Sigmoid colon (tissue), 3 donors: Measurements from ENCODE around the gene PINK1.

Experiments
- POLR2A ChIP-seq, 2 donors: fragments of 450-650 bp; IDR thresholded peaks; one replicate each; pipeline ENCODE4 v1.6.1; 2016; ENCODE audit warnings: antibody characterized with exemption in 2 of 2, mild to moderate bottlenecking in 2 of 2, moderate library complexity in 2 of 2
- TF ChIP-seq, protein P1 (sequence below), 4 experiments: fragments of 450-650 bp in 3 of 4; fragments of 200-600 bp in 1 of 4; IDR thresholded peaks; one replicate each; pipeline ENCODE4 v1.5.1; 2016 to 2019; ENCODE audit warnings: antibody characterized with exemption in 4 of 4, mild to moderate bottlenecking in 3 of 4, moderate library complexity in 2 of 4

- TF ChIP-seq, protein P1, sequence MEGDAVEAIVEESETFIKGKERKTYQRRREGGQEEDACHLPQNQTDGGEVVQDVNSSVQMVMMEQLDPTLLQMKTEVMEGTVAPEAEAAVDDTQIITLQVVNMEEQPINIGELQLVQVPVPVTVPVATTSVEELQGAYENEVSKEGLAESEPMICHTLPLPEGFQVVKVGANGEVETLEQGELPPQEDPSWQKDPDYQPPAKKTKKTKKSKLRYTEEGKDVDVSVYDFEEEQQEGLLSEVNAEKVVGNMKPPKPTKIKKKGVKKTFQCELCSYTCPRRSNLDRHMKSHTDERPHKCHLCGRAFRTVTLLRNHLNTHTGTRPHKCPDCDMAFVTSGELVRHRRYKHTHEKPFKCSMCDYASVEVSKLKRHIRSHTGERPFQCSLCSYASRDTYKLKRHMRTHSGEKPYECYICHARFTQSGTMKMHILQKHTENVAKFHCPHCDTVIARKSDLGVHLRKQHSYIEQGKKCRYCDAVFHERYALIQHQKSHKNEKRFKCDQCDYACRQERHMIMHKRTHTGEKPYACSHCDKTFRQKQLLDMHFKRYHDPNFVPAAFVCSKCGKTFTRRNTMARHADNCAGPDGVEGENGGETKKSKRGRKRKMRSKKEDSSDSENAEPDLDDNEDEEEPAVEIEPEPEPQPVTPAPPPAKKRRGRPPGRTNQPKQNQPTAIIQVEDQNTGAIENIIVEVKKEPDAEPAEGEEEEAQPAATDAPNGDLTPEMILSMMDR (IDR thresholded peaks at IDR 0.05), result no peak
- TF ChIP-seq POLR2A (IDR thresholded peaks at IDR 0.05), result no peak
These were observed 14.7 kb upstream of the PINK1 start for GRCh38 chr1:20618550-20618949.
